ENCODE measurements around the gene SBSN.
"Not testable (repeated sequence)": the region's sequence is repeated elsewhere in the genome, so short reads cannot be mapped to it uniquely, and the experiment has no call there.

The SBSN gene

GRCh38 chr19:35500611-35501010 is 27.5 kb downstream of the SBSN start:
- DNase-seq = no peak

- DNase-seq = no peak
Observed at GRCh38 chr19:35498984-35499527, 29.1 kb downstream of the SBSN start.

- no peak for DNase-seq
Observed at GRCh38 chr19:35498220-35498619, 29.9 kb downstream of the SBSN start.

GRCh38 chr19:35497406-35497805 is 30.7 kb downstream of the SBSN start:
- DNase-seq = no peak

- DNase-seq = no peak
Observed at GRCh38 chr19:35495107-35496064, 32.7 kb downstream of the SBSN start.

GRCh38 chr19:35493971-35494370 is 34.1 kb downstream of the SBSN start:
- DNase-seq = no peak

GRCh38 chr19:35491836-35492360 is 36.2 kb downstream of the SBSN start:
- DNase-seq = no peak

GRCh38 chr19:35490364-35490763 is 37.7 kb downstream of the SBSN start, which contains the start of gene KRTDAP:
Gene KRTDAP (minus strand): TSS chr19:35490464. CDS start chr19:35490442, 22 bp downstream.
- DNase-seq = no peak

GRCh38 chr19:35488677-35489076 is 39.4 kb downstream of the SBSN start:
- no peak for DNase-seq

GRCh38 chr19:35487656-35488182 is 40.4 kb downstream of the SBSN start:
- no peak for DNase-seq

GRCh38 chr19:35486268-35486708 is 41.8 kb downstream of the SBSN start:
- DNase-seq = no peak

GRCh38 chr19:35484252-35485036 is 43.7 kb downstream of the SBSN start:
- DNase-seq = no peak

GRCh38 chr19:35483089-35483488 is 45.0 kb downstream of the SBSN start:
- no peak for DNase-seq

- no peak for DNase-seq
Observed at GRCh38 chr19:35478794-35479677, 49.1 kb downstream of the SBSN start.

GRCh38 chr19:35476149-35476548 is 52.0 kb downstream of the SBSN start:
- no peak for DNase-seq

GRCh38 chr19:35474594-35474993 is 53.5 kb downstream of the SBSN start:
- DNase-seq = not testable (repeated sequence)

- DNase-seq = no peak
Observed at GRCh38 chr19:35474104-35474503, 54.0 kb downstream of the SBSN start.

Data from activated gamma-delta T cell (primary cell).